Heart left ventricle (tissue), 13 donors: ENCODE measurements around the gene EMC7.

ENCODE experiments used
- CTCF ChIP-seq, 12 donors: fragments of 200-600 bp; sonication (generic) in 4 of 12; IDR thresholded peaks; one replicate each; pipeline versions ENCODE4 v1.5.0 to v1.8.0; 2018 to 2022; ENCODE audit warnings: antibody characterized with exemption in 12 of 12, mild to moderate bottlenecking in 5 of 12
- POLR2A ChIP-seq, 2 donors: fragments of 450-650 bp; IDR thresholded peaks; one replicate each; pipeline ENCODE4 v1.6.1; 2017; ENCODE audit warnings: antibody characterized with exemption in 2 of 2, mild to moderate bottlenecking in 2 of 2, moderate library complexity in 2 of 2
- donor health status: ischemic (EF 13 %, LVEDD 7.1; RV severe dilation, severe dysfunction).
- donor health status: DM: no; HTN: yes; CAD: no.
- donor health status: DM: no; HTN: no; CAD: no.
- donor health status: ischemic (EF 25% LVEDD 6.9; RV normal size, moderate dysfunction).
- donor health status: ischemic (EF 25% LVEDD 5.7; RV mildly dilated, moderate dysfunction).
- donor health status: ischemic (EF 35%, LVEDD 5.7; RV mildly dilated, moderate dysfunction).
- donor health status: nonischemic (EF 11% LVEDD 7.7; RV severe dilation, severe dysfunction).
- donor health status: DM: yes; HTN: yes; CAD: no.
- donor health status: PGD.
- donor health status: ischemic (EF 29% LVEDD 5.4; RV normal size, mild dysfunction).
- donor health status: nonischemic (EF 23%, LVEDD 6.1; RV moderate dilation, normal function).

GRCh38 chr15:34054081-34054707, 47.5 kb downstream of the EMC7 start:
- TF ChIP-seq CTCF (IDR thresholded peaks at IDR 0.05) (no peak), POLR2A (IDR thresholded peaks at IDR 0.05) (no peak)
